ENCODE measurements around the gene FBN2.

DNA sequence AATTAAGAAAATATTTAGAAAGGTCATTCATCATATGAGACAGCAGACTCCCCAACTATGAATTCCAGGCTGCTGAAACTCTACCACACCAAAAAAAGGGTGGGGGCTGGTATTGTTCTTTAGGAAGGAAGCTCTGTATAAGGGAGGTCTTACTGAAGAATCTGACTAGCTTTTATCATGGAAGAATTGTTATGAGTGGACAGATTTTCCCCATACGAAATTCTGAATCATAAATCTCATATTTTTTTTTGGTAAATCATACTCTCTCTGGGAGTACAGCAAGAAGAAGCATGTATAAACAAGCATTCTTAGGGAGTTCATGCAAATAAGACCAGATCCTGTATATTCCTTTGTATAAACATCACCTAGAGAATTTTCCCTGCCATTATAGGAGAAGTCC is 234.5 kb downstream of the FBN2 start:
- no peak for TF ChIP-seq POLR2A (IDR thresholded peaks at IDR 0.05)
- TF ChIP-seq, protein P1, sequence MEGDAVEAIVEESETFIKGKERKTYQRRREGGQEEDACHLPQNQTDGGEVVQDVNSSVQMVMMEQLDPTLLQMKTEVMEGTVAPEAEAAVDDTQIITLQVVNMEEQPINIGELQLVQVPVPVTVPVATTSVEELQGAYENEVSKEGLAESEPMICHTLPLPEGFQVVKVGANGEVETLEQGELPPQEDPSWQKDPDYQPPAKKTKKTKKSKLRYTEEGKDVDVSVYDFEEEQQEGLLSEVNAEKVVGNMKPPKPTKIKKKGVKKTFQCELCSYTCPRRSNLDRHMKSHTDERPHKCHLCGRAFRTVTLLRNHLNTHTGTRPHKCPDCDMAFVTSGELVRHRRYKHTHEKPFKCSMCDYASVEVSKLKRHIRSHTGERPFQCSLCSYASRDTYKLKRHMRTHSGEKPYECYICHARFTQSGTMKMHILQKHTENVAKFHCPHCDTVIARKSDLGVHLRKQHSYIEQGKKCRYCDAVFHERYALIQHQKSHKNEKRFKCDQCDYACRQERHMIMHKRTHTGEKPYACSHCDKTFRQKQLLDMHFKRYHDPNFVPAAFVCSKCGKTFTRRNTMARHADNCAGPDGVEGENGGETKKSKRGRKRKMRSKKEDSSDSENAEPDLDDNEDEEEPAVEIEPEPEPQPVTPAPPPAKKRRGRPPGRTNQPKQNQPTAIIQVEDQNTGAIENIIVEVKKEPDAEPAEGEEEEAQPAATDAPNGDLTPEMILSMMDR (IDR thresholded peaks at IDR 0.05): no peak
